ENCODE results near the gene ZNF469.

GRCh38 chr16:88334778-88335720 is 47.7 kb upstream of the ZNF469 start:
- TF ChIP-seq CTCF (IDR thresholded peaks at IDR 0.05; ENCODE audit: borderline replicate concordance, extremely low read depth, low read length, poor library complexity, severe bottlenecking) (no peak), EZH2 (IDR thresholded peaks at IDR 0.05; ENCODE audit: borderline replicate concordance, low read depth, low read length, severe bottlenecking) (no peak)
